VCaP (cell line): ENCODE measurements around the gene CLIP4.

Experiments used
- H3K27ac ChIP-seq: fragments of 450-650 bp; 2 replicates; pipeline ENCODE4 v1.5.1; 2017
- TF ChIP-seq, protein P1 (sequence below): fragments of 450-650 bp; conservative IDR thresholded peaks from 2 replicates; pipeline ENCODE4 v1.5.1; 2017; ENCODE audit warnings: mild to moderate bottlenecking, moderate library complexity

The CLIP4 gene

GRCh38 chr2:29162204-29162928, 47.2 kb downstream of the CLIP4 start:
- TF ChIP-seq, protein P1, sequence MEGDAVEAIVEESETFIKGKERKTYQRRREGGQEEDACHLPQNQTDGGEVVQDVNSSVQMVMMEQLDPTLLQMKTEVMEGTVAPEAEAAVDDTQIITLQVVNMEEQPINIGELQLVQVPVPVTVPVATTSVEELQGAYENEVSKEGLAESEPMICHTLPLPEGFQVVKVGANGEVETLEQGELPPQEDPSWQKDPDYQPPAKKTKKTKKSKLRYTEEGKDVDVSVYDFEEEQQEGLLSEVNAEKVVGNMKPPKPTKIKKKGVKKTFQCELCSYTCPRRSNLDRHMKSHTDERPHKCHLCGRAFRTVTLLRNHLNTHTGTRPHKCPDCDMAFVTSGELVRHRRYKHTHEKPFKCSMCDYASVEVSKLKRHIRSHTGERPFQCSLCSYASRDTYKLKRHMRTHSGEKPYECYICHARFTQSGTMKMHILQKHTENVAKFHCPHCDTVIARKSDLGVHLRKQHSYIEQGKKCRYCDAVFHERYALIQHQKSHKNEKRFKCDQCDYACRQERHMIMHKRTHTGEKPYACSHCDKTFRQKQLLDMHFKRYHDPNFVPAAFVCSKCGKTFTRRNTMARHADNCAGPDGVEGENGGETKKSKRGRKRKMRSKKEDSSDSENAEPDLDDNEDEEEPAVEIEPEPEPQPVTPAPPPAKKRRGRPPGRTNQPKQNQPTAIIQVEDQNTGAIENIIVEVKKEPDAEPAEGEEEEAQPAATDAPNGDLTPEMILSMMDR, result no peak
- no peak overlapping the region for H3K27ac ChIP-seq

- H3K27ac ChIP-seq, result peak overlapping the region; percentile 86
- TF ChIP-seq, protein P1, result no peak
Measured at GRCh38 chr2:29164091-29164846, 49.1 kb downstream of the CLIP4 start.

DNA sequence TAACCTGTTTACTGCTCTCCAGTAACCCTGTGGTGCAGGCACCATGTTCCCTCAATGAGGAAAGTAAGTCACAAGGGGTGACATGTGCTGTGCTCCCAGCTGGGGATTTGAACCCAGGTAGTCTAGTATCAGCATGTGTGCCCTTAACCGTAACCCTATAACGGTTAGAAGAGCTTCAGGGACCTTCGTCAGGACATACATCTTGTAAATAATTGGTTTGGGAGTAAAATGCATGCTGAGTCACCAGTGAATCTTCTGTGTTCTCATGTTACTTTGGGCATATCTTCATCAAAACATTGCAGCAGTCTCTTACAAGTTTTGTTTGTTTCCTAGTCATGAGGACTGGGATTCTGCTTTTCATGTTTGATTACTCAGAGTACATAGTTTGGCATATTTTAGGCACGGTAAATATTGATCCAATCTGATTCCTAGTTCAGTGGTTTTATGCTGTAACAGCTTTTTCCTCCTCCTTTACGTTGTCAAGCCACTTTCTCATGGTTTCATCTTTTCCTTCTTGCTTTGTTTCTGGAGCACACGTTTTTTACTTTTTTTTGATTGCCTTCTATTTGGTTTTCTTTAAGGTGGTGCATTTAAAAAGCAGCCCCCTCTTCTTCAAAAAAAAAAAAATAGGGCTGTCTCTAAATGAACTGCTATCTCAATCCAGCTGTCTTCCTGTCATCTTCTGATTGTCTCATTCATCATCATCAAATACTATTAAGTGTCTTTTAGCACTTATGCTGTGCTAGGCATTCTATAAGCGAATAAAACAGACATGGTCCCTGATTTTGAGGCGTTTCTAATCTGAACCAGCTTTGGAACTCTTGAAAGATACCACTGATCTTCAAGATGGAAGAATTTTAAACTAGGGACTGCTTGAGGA, 50.4 kb downstream of the CLIP4 start:
- TF ChIP-seq, protein P1, result no peak
- H3K27ac ChIP-seq, result peak overlapping the region; percentile 86

- TF ChIP-seq, protein P1, result no peak
- peak overlapping the region; percentile 86 for H3K27ac ChIP-seq
Measured at GRCh38 chr2:29166242-29167039, 51.2 kb downstream of the CLIP4 start.

DNA sequence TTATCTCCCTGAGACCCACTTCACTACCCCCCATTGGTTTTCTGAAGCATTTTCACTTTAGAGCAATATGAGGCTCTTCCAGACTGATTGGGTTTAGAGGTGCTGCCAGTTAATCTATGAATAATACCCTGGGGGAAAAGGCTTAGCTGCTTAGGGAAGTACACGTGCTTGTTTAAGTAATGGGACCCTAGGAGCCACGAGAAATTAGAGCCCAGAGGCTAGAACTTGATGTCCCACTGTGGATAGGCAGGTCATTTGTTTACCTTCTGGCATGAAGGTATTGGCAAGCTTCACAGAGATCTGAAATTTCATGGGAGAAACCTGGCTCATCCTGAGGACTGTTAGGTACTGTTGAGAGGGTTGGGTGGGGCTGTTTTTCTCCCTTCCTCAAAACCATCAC, 59.7 kb downstream of the CLIP4 start:
- no peak overlapping the region for H3K27ac ChIP-seq
- TF ChIP-seq, protein P1, result no peak

DNA sequence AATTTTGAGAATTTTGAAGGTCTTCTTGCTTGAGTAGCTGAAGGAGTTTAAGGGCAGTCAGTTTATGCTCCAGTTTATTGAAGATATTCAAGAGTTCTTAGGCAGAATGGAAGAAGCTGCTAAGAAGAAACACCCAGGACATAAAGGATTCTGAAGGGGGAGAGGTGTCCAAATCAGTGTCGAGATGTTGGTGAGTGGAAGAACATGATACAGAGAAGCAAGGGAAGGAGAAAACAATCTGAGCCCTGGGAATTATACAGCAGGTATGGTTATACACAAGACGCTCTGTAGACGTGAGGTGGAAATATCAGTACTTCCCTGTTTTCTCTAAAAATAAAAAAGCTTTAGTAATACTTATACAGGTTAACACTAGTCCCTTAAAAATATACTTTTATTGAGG, 60.1 kb downstream of the CLIP4 start:
- H3K27ac ChIP-seq, result no peak overlapping the region
- TF ChIP-seq, protein P1, result no peak
